GM19099 (cell line): ENCODE results near the gene RTN4IP1.

Source experiments
- POLR2A ChIP-seq: IDR thresholded peaks from 3 replicates; pipeline ENCODE4 v1.6.1; 2011; ENCODE audit warnings: low read depth; ENCODE audit not compliant: insufficient read length; ENCODE audit errors: extremely low read depth

RTN4IP1 gene

DNA sequence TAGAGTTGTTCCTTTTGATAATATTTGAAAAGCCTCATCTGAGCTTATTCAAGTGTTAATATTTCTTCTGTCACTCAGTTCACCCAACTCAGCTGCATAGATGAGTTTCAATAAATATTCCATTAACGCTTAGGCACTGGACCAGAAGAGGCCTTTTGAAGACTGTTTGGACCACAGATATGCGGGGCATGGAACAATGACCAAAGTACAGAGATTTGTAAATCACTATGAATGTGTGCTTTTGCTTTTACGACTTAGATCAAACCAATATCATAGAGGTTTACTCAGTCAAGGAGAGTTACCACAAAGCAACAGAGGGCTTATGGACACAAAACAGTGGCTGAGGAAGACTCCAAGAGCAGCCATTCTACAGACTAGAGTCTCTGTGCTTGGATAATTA, 99.9 kb downstream of the RTN4IP1 start:
- TF ChIP-seq POLR2A = no peak

- TF ChIP-seq POLR2A = no peak
Measured at GRCh38 chr6:106528521-106528920, 100.8 kb downstream of the RTN4IP1 start.

DNA sequence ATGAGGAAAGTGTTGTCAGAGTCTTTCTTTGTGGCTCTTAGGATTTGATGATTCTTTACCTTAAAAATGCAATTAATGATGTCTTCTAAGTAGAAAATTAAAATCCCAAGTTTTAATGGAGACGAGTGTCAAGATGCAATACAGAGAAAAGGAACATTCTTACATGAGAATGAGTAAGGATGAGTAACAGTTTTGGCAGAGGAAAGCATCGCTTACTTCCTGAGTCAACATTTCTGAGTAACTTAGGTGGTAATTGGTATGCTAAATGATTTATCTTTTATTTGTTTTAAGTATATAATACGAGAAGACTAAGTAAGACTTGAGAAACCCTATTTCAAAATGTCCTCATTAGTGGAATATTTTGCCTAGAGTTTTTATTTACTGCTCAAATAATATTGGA, 101.3 kb downstream of the RTN4IP1 start:
- TF ChIP-seq POLR2A = no peak

DNA sequence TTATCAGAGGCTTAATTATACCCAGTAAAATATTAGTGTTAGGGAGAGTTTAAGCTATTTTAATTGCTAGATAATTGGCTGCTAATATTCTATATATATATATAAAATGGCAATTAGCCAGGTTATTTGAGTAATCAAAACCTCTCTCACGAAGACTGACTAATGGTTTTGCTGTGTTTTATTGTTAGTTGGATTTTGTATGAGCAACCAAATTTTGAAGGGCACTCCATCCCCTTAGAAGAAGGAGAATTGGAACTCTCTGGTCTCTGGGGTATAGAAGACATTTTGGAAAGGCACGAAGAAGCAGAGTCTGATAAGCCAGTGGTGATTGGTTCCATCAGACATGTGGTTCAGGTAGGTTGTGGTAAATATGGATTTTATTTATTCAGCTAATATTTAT, 102.2 kb downstream of the RTN4IP1 start:
- no peak for TF ChIP-seq POLR2A

DNA sequence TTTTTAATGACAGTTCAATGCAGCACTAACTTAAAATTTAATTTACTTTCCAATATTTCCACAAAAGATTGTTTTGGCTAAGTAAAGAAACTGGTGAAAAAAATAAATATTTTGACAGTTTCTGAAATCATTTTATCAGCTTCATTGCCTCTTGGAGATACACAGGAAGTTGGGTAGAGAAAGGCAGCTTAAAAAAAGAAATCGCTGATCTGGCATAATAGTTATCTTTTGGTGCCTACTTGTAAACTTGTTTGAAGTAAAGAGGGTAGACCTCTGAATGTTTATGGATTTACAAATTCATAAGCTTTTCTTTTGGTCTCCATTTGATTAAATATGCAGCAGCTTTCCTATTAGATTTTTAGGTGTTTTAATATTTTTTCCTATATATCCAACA, 103.4 kb downstream of the RTN4IP1 start:
- TF ChIP-seq POLR2A = no peak

- TF ChIP-seq POLR2A = no peak
Measured at GRCh38 chr6:106525107-106525881, 104.0 kb downstream of the RTN4IP1 start.

- no peak for TF ChIP-seq POLR2A
Measured at GRCh38 chr6:106522562-106523250, 106.6 kb downstream of the RTN4IP1 start.
